AG10803 (cell line): Measurements from ENCODE around the gene PRKAG2.
A peak's percentile ranks its signal among the peaks of the same experiment; 100 is the strongest.
"Not testable (repeated sequence)": the region's sequence is repeated elsewhere in the genome, so short reads cannot be mapped to it uniquely, and the experiment has no call there.

ENCODE experiments used
- DNase-seq: peaks from one replicate; pipeline ENCODE4 v3.0.0; 2010; ENCODE audit warnings: low read depth
- H3K4me3 ChIP-seq: 2 replicates; pipeline ENCODE4 v1.5.1; 2011; ENCODE audit warnings: mild to moderate bottlenecking, low read length, control low read depth
- TF ChIP-seq, protein P1 (sequence below): conservative IDR thresholded peaks from 2 replicates; pipeline ENCODE4 v1.5.1; 2011; ENCODE audit warnings: mild to moderate bottlenecking, low read length, control low read depth, inconsistent platforms

Gene PRKAG2

GRCh38 chr7:151802469-151802846, 74.5 kb downstream of the PRKAG2 start:
- no peak overlapping the region for H3K4me3 ChIP-seq
- TF ChIP-seq, protein P1, sequence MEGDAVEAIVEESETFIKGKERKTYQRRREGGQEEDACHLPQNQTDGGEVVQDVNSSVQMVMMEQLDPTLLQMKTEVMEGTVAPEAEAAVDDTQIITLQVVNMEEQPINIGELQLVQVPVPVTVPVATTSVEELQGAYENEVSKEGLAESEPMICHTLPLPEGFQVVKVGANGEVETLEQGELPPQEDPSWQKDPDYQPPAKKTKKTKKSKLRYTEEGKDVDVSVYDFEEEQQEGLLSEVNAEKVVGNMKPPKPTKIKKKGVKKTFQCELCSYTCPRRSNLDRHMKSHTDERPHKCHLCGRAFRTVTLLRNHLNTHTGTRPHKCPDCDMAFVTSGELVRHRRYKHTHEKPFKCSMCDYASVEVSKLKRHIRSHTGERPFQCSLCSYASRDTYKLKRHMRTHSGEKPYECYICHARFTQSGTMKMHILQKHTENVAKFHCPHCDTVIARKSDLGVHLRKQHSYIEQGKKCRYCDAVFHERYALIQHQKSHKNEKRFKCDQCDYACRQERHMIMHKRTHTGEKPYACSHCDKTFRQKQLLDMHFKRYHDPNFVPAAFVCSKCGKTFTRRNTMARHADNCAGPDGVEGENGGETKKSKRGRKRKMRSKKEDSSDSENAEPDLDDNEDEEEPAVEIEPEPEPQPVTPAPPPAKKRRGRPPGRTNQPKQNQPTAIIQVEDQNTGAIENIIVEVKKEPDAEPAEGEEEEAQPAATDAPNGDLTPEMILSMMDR: no peak
- DNase-seq: no peak

GRCh38 chr7:151801782-151802468, 75.0 kb downstream of the PRKAG2 start:
- TF ChIP-seq, protein P1: no peak
- no peak overlapping the region for H3K4me3 ChIP-seq
- DNase-seq: no peak

GRCh38 chr7:151801291-151801690, 75.6 kb downstream of the PRKAG2 start:
- no peak overlapping the region for H3K4me3 ChIP-seq
- no peak for DNase-seq
- TF ChIP-seq, protein P1: no peak

GRCh38 chr7:151800861-151801260, 76.1 kb downstream of the PRKAG2 start:
- H3K4me3 ChIP-seq: no peak overlapping the region
- TF ChIP-seq, protein P1: no peak
- DNase-seq: no peak

DNA sequence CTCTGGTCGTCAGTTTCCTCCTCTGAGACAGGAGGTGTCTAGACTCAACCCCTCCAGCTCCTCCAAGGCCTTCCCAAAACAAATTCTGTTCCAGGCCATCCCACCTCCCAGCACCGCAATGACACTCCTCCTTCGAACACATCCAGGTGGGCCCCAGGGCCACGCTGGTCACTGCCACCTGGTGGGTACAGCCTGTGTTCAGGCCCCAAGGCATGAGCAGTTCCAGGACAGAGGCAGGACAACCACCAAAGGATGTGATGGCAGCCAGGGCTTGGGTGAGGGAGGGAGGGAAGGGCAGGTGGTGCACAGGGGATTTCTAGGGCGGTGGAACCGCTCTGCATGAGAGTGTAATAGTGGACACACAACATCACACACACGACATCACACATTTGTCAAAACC, 76.5 kb downstream of the PRKAG2 start:
- H3K4me3 ChIP-seq: no peak overlapping the region
- TF ChIP-seq, protein P1: no peak
- DNase-seq: no peak

- no peak overlapping the region for H3K4me3 ChIP-seq
- TF ChIP-seq, protein P1: no peak
Observed at GRCh38 chr7:151799506-151799905, 77.4 kb downstream of the PRKAG2 start.

DNA sequence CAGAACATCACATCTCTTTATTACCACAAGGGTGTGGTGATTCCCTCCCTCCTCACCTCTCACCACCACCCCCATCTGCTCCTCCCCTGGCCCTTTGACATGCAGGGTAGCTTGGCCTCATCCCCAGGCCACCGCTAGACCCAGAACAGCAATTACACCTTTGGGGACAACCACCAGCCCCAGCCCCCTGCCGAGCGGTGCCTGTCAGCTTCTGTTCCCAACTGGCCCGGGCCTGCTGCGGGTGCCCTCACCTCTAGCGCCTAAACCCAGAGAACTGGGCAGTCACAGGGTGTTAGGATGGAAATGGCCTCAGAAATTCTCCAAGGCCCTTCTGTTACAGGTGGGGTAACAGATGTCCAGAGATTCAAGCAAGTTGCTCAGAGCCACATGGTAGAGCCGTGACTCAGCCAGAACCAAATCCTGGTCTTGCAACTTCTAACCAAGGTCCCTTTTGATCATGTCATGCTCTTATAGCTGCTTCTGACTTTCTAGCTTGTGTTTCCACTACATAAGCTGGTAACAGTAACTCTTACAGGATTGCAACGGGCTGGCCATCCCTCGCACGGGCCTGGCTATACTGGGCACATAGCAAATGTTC, 78.0 kb downstream of the PRKAG2 start:
- H3K4me3 ChIP-seq: no peak overlapping the region
- TF ChIP-seq, protein P1: no peak
- no peak for DNase-seq

More at GRCh38 chr7:151799506-151799905, 77.4 kb downstream of the PRKAG2 start:
- no peak for DNase-seq

GRCh38 chr7:151797667-151798307, 79.1 kb downstream of the PRKAG2 start:
- not testable (repeated sequence) for H3K4me3 ChIP-seq
- peak; percentile 96 for DNase-seq
